ENCODE results near the gene NET1. TPM values are rescaled to one million over a fixed set of nuclear protein-coding genes. Genes with fewer than 3 reads are reported as not detected.
A peak's percentile ranks its signal among the peaks of the same experiment; 100 is the strongest.

The NET1 gene, protein sequence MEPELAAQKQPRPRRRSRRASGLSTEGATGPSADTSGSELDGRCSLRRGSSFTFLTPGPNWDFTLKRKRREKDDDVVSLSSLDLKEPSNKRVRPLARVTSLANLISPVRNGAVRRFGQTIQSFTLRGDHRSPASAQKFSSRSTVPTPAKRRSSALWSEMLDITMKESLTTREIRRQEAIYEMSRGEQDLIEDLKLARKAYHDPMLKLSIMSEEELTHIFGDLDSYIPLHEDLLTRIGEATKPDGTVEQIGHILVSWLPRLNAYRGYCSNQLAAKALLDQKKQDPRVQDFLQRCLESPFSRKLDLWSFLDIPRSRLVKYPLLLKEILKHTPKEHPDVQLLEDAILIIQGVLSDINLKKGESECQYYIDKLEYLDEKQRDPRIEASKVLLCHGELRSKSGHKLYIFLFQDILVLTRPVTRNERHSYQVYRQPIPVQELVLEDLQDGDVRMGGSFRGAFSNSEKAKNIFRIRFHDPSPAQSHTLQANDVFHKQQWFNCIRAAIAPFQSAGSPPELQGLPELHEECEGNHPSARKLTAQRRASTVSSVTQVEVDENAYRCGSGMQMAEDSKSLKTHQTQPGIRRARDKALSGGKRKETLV
- total RNA-seq (100 to 1,000 TPM in 1 of 5 donors, 10 to 100 TPM in 4; 60.0 to 246 (median 83.4) TPM), polyA plus RNA-seq (100 to 1,000 TPM in 1 of 3 donors, 10 to 100 TPM in 2; 50.2 to 122 (median 89.6) TPM)
- long read RNA-seq, donor 1, partial matches to known transcripts: 0 of 3 reads
- long read RNA-seq, donor 1, other reads (novel, unspliced or antisense): 0 of 3 reads
- long read RNA-seq, donor 2, transcript NET1-202 (10 exons, 3,253 nt): major isoform, 8 of 8 reads
- long read RNA-seq, donor 2, partial matches to known transcripts: 0 of 8 reads
- long read RNA-seq, donor 2, other reads (novel, unspliced or antisense): 0 of 8 reads
- long read RNA-seq, donor 3, transcript NET1-202 (10 exons, 3,253 nt): major isoform, 8 of 8 reads
- long read RNA-seq, donor 3, partial matches to known transcripts: 0 of 8 reads
- long read RNA-seq, donor 3, other reads (novel, unspliced or antisense): 0 of 8 reads
- long read RNA-seq, donor 4, partial matches to known transcripts: 0 of 1 reads
- long read RNA-seq, donor 4, other reads (novel, unspliced or antisense): 0 of 1 reads
- long read RNA-seq, donor 5, transcript NET1-202 (10 exons, 3,253 nt): major isoform, 16 of 17 reads
- long read RNA-seq, donor 5, partial matches to known transcripts: 0 of 17 reads
- long read RNA-seq, donor 5, other reads (novel, unspliced or antisense): 0 of 17 reads
- long read RNA-seq, donor 6, transcript NET1-202 (10 exons, 3,253 nt): major isoform, 22 of 24 reads
- long read RNA-seq, donor 6, partial matches to known transcripts: 0 of 24 reads
- long read RNA-seq, donor 6, other reads (novel, unspliced or antisense): 0 of 24 reads
- long read RNA-seq, donor 7, transcript NET1-202 (10 exons, 3,253 nt): major isoform, 22 of 24 reads
- long read RNA-seq, donor 7, partial matches to known transcripts: 0 of 24 reads
- long read RNA-seq, donor 7, other reads (novel, unspliced or antisense): 0 of 24 reads
- long read RNA-seq, donor 8, transcript NET1-202 (10 exons, 3,253 nt): major isoform, 13 of 20 reads
- long read RNA-seq, donor 8, partial matches to known transcripts: 6 of 20 reads
- long read RNA-seq, donor 8, other reads (novel, unspliced or antisense): 0 of 20 reads
- long read RNA-seq, donor 9, transcript NET1-202 (10 exons, 3,253 nt): major isoform, 8 of 16 reads
- long read RNA-seq, donor 9, partial matches to known transcripts: 5 of 16 reads
- long read RNA-seq, donor 9, other reads (novel, unspliced or antisense): 0 of 16 reads
- long read RNA-seq, donor 10, transcript NET1-202 (10 exons, 3,253 nt): major isoform, 7 of 8 reads
- long read RNA-seq, donor 10, partial matches to known transcripts: 0 of 8 reads
- long read RNA-seq, donor 10, other reads (novel, unspliced or antisense): 0 of 8 reads

GRCh38 chr10:5412277-5412941, at the start of gene NET1:
Gene NET1, plus strand, starts transcription at chr10:5412557. Its CDS starts 136 bp downstream, at chr10:5412693.
- WGBS, 5 donors: 0 to 3% (median 1%) methylated on average over 21 to 48 of the region's 48 CpGs
- H3K36me3 ChIP-seq: no peaks in the 10 kb centered on the region
- H3K4me3 ChIP-seq: peak within 1 kb of the TSS; percentile 76 to 82 (median 78)
- intact Hi-C loops (cut with DNase I; ENCODE audit: low total_unique reads): no loop called here
- peak within 1 kb of the TSS; percentile 85 to 91 (median 88) for H3K27ac ChIP-seq
- peaks cover 3 to 25% (median 14%) of the 10 kb centered on the region in 4 donors for H3K4me1 ChIP-seq
- no peaks in the 10 kb centered on the region for H3K9me3 ChIP-seq
- TF ChIP-seq CTCF (IDR thresholded peaks at IDR 0.05) (no peak), POLR2A (IDR thresholded peaks at IDR 0.05) (peak in 1 of 4 donors; percentile 41), POLR2AphosphoS5 (IDR thresholded peaks at IDR 0.05) (peak; percentile 52 to 84 (median 64))
- DNase-seq: peak; percentile 93 to 97
- no peaks in the 10 kb centered on the region for H3K27me3 ChIP-seq

DNA sequence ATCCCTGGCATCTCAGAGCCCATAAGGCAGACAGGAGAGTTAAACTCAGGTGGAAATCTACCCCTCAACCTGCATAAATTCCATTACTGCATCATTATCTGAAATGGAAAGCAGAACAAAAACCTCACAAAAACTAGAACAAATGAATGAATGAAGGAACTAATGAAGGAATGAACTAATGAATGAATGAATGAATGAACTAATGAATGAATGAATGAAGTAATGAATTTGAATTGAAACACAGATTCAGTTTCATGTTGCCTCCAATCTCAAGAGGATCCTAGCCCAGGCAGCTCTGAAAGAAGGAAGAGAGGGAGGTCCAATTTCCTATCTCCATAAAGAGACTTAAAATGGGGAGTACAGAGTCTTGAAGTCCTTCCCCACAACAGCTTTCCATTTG, 49.5 kb upstream of the NET1 start:
- Histone ChIP-seq H3K4me1 (peaks cover 0 to 7% (median 0%) of the 10 kb centered on the region in 4 donors), H3K9me3 (no peaks in the 10 kb centered on the region), H3K36me3 (no peaks in the 10 kb centered on the region), H3K4me3 (no peak overlapping the region), H3K27me3 (peaks cover 0 to 24% (median 0%) of the 10 kb centered on the region in 3 donors), H3K27ac (no peak overlapping the region)
- no peak for DNase-seq
- intact Hi-C loops (cut with DNase I; ENCODE audit: low total_unique reads): no loop called here
- TF ChIP-seq POLR2A (IDR thresholded peaks at IDR 0.05) (no peak), EP300 (IDR thresholded peaks at IDR 0.05) (no peak), POLR2AphosphoS5 (IDR thresholded peaks at IDR 0.05) (no peak), CTCF (IDR thresholded peaks at IDR 0.05) (no peak)

DNA sequence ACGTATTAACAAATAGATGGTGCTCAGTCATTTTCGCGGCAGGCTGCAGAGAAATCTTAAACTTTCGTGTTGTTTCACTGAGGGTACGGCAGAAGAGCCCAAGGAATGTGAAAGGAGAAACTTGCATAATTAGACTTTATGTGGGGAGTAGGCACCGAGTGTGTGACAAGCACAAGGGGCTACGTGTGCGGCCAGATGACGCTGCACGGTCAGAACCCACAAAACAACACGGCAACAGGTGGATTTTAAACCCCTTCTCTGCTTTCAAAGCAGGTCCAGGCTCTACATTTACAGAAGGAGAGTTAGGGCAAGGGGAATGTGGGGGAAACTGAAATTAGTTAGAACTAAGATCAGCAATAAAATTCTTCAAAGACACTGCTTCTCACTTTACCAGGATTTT, 48.0 kb upstream of the NET1 start:
- no peak for TF ChIP-seq POLR2AphosphoS5 (IDR thresholded peaks at IDR 0.05)
- TF ChIP-seq CTCF (IDR thresholded peaks at IDR 0.05): no peak
- no peak for TF ChIP-seq POLR2A (IDR thresholded peaks at IDR 0.05)
- TF ChIP-seq EP300 (IDR thresholded peaks at IDR 0.05): no peak
- WGBS, 5 donors: 83 to 89% (median 89%) methylated on average over 11 of the region's 11 CpGs
- H3K27ac ChIP-seq: no peak overlapping the region
- peaks cover 0 to 24% (median 0%) of the 10 kb centered on the region in 3 donors for H3K27me3 ChIP-seq
- DNase-seq: no peak
- no peak overlapping the region for H3K4me3 ChIP-seq
- peaks cover 0 to 15% (median 9%) of the 10 kb centered on the region in 4 donors for H3K4me1 ChIP-seq
- H3K36me3 ChIP-seq: no peaks in the 10 kb centered on the region
- intact Hi-C loops (cut with DNase I; ENCODE audit: low total_unique reads): no loop called here
- no peaks in the 10 kb centered on the region for H3K9me3 ChIP-seq

Measured in stomach (tissue), 19 donors.